Measurements from ENCODE around the gene MGAT5B. TPM values are rescaled to one million over a fixed set of nuclear protein-coding genes. Genes with fewer than 3 reads are reported as not detected.

MGAT5B gene
- total RNA-seq, 4 donors from 2014 or later: 0.59 to 3.3 (median 1.5) TPM; not detected in 1

DNA sequence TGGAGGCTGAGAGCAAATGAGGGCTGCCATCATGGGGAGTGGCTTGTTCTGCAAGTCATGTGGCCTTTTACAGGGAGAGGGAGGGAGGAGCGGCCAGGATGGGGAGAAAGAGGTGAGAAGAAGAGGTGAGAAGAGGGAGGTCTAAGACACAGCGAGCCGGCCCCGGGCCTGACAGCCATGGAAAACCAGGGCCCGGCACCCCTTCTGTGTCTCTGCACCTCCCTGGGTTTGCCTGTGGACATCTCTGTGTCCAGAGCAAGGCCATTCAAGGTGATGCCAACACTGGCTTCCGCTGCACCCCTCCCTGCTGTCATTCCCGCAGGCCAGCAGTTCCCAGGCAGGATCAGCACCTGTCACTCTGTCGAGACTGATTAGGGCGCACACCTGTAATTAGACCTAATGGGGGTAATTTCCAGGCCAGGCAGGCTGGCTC is 75.6 kb downstream of the MGAT5B start:
- DNase-seq: no peak
- no peak overlapping the region for H3K4me3 ChIP-seq
- intact Hi-C loops (cut with DNase I; ENCODE audit: low total_unique reads): no loop called here
- H3K36me3 ChIP-seq: no peaks in the 10 kb centered on the region
- no peaks in the 10 kb centered on the region for H3K4me1 ChIP-seq
- no peaks in the 10 kb centered on the region for H3K27me3 ChIP-seq
- H3K27ac ChIP-seq: no peak overlapping the region
- TF ChIP-seq, protein P1, sequence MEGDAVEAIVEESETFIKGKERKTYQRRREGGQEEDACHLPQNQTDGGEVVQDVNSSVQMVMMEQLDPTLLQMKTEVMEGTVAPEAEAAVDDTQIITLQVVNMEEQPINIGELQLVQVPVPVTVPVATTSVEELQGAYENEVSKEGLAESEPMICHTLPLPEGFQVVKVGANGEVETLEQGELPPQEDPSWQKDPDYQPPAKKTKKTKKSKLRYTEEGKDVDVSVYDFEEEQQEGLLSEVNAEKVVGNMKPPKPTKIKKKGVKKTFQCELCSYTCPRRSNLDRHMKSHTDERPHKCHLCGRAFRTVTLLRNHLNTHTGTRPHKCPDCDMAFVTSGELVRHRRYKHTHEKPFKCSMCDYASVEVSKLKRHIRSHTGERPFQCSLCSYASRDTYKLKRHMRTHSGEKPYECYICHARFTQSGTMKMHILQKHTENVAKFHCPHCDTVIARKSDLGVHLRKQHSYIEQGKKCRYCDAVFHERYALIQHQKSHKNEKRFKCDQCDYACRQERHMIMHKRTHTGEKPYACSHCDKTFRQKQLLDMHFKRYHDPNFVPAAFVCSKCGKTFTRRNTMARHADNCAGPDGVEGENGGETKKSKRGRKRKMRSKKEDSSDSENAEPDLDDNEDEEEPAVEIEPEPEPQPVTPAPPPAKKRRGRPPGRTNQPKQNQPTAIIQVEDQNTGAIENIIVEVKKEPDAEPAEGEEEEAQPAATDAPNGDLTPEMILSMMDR (IDR thresholded peaks at IDR 0.05): no peak
- no peak for TF ChIP-seq POLR2A (IDR thresholded peaks at IDR 0.05)
- no peaks in the 10 kb centered on the region for H3K9me3 ChIP-seq

DNA sequence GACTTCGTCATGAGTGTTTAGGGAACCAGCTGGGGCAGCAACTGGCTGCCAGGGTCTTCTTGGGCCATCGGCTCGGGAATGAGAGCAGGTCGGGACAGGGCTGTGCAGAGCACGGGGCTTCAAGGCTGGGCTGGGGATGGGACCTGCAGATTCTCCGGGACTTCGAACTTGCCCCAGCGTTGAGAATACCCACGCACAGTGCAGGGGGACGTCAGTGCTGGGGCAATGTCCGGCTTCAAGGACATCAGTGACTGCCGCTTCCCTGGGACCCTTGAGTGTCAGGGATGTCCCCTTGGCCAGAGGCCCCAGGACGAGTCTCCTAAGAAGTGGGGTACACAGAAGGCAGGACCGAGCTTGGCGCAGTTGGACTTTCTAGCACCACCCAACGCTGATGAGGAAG is 76.3 kb downstream of the MGAT5B start:
- Histone ChIP-seq H3K27ac (no peak overlapping the region), H3K4me1 (no peaks in the 10 kb centered on the region), H3K9me3 (no peaks in the 10 kb centered on the region), H3K36me3 (no peaks in the 10 kb centered on the region), H3K27me3 (no peaks in the 10 kb centered on the region), H3K4me3 (no peak overlapping the region)
- TF ChIP-seq POLR2A (IDR thresholded peaks at IDR 0.05): no peak
- TF ChIP-seq, protein P1 (IDR thresholded peaks at IDR 0.05): no peak
- DNase-seq: no peak
- intact Hi-C loops (cut with DNase I; ENCODE audit: low total_unique reads): no loop called here

DNA sequence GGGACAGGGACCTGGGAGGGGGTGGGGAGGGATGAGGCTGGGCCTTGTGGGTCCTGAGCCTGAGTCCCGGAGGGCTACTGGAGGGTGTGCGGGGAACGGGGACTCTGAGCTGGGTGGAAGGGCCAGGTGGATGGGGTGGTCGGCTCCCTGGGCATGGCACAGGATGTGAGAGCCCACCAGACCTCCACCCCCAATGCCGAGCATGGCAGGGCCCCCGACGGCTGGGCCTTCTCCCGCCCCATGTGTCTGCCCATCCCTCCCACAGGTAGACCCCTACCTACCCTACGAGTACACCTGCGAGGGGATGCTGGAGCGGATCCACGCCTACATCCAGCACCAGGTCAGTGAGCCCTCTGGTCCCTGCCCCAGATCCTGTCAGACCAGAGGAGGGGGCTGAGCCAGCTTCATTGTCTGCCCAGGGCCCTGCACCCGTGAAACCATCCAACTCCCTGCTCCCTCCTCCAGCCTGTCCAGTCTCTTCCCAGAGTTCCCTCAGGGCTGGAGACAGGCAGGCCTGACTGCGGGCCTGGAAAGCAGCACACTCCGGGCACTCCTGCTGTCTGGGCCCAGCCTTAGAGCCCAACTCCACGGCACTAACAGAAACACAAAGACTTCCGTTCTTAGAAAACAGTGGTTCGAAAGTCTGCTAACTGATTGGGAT is 78.0 kb downstream of the MGAT5B start:
- no peak for DNase-seq
- H3K27me3 ChIP-seq: no peaks in the 10 kb centered on the region
- H3K9me3 ChIP-seq: no peaks in the 10 kb centered on the region
- TF ChIP-seq, protein P1 (IDR thresholded peaks at IDR 0.05): no peak
- TF ChIP-seq POLR2A (IDR thresholded peaks at IDR 0.05): no peak
- no peaks in the 10 kb centered on the region for H3K36me3 ChIP-seq
- intact Hi-C loops (cut with DNase I; ENCODE audit: low total_unique reads): no loop called here
- H3K4me1 ChIP-seq: no peaks in the 10 kb centered on the region
- no peak overlapping the region for H3K27ac ChIP-seq
- no peak overlapping the region for H3K4me3 ChIP-seq

DNA sequence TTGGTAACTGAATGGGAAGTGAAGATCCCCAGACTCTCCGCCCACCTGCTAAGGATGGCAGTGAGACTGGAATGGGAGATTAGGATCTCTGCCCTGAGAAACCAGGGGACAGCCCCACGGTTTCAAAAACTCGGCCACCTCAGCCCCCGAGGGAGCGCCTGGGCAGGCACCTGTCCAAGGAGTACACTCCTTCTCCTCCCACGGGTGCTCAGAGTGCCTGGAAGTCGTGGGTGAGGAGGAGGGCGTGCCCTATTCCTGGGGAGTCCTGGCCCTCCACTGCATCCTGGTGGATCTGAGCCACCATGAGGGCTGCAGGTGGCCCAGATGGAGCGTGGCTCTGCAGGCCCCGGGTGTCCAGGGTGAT is 78.5 kb downstream of the MGAT5B start:
- Histone ChIP-seq H3K4me1 (no peaks in the 10 kb centered on the region), H3K27me3 (no peaks in the 10 kb centered on the region), H3K36me3 (no peaks in the 10 kb centered on the region), H3K9me3 (no peaks in the 10 kb centered on the region), H3K4me3 (no peak overlapping the region), H3K27ac (no peak overlapping the region)
- DNase-seq: no peak
- no peak for TF ChIP-seq POLR2A (IDR thresholded peaks at IDR 0.05)
- TF ChIP-seq, protein P1 (IDR thresholded peaks at IDR 0.05): no peak
- intact Hi-C loops (cut with DNase I; ENCODE audit: low total_unique reads): no loop called here

DNA sequence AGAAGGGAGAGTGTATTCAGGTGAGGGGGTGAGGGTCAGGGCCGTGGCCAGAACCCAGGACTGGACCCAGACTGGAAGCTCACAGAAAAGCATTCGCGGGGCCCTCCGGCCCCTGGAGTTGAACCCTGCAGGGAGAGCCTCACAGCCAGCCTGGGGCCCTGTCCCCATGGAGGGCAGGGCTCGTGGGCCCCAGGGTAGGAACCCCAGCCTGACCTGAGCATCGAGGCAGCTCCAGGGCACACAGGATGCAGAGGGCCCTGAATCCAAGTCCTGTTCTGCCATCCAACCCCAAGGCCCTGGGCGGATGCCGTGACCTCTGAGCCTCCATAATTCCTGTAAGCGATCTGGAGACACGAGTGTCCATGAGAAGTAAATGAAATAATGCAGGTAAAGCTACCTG is 79.1 kb downstream of the MGAT5B start:
- Histone ChIP-seq H3K27ac (no peak overlapping the region), H3K27me3 (no peaks in the 10 kb centered on the region), H3K4me1 (no peaks in the 10 kb centered on the region), H3K36me3 (no peaks in the 10 kb centered on the region), H3K9me3 (no peaks in the 10 kb centered on the region), H3K4me3 (no peak overlapping the region)
- TF ChIP-seq, protein P1 (IDR thresholded peaks at IDR 0.05): no peak
- no peak for TF ChIP-seq POLR2A (IDR thresholded peaks at IDR 0.05)
- intact Hi-C loops (cut with DNase I; ENCODE audit: low total_unique reads): no loop called here
- no peak for DNase-seq
